ENCODE data around the gene PCDHGA4. TPM values are rescaled to one million over a fixed set of nuclear protein-coding genes. Genes with fewer than 3 reads are reported as not detected.
"Not testable (repeated sequence)": the region's sequence is repeated elsewhere in the genome, so short reads cannot be mapped to it uniquely, and the experiment has no call there.

PCDHGA4 gene
- total RNA-seq, 4 donors from 2014 or later = 2.0 to 5.6 (median 3.2) TPM

DNA sequence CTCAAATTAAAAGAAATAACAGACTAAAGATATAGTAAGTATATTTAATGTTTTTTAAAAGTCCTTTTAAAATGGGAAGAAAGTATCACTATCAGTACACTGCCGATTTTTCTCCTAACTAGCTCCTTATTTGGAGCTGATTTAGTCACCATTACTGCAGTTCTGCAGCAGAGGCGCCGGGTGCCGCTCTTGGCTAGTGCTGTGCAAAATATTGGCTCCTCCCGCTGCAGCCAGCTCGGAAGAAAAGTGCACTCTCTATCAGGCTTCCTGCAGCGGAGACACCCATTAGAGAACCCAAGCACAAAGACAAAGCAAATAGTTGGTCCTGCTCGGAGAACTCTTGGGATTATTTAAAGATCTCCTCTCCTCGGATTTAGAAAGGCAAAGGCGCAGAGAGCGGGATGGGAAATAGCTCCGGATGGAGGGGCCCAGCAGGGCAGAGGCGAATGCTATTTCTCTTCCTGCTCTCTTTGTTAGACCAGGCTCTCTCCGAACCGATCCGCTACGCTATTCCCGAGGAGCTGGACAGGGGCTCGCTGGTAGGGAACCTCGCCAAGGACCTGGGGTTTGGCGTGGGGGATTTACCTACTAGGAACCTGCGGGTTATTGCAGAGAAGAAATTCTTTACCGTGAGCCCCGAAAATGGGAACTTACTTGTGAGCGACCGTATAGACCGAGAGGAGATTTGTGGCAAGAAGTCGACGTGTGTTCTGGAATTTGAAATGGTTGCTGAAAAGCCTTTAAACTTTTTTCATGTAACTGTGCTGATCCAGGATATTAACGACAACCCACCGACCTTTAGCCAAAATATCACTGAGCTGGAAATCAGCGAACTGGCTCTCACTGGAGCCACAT, 15.4 kb downstream of the PCDHGA4 start, which contains the start of gene PCDHGB3:
Gene PCDHGB3, plus strand, starts transcription at position 249 of the 855 bp plus-strand sequence. Its CDS starts 153 bp downstream, at position 402.
- H3K27me3 ChIP-seq = peaks cover 15% of the 10 kb centered on the region
- 21% methylated on average over 32 of the region's 32 CpGs for WGBS
- no peak for TF ChIP-seq POLR2A (IDR thresholded peaks at IDR 0.05)
- TF ChIP-seq, protein P1, sequence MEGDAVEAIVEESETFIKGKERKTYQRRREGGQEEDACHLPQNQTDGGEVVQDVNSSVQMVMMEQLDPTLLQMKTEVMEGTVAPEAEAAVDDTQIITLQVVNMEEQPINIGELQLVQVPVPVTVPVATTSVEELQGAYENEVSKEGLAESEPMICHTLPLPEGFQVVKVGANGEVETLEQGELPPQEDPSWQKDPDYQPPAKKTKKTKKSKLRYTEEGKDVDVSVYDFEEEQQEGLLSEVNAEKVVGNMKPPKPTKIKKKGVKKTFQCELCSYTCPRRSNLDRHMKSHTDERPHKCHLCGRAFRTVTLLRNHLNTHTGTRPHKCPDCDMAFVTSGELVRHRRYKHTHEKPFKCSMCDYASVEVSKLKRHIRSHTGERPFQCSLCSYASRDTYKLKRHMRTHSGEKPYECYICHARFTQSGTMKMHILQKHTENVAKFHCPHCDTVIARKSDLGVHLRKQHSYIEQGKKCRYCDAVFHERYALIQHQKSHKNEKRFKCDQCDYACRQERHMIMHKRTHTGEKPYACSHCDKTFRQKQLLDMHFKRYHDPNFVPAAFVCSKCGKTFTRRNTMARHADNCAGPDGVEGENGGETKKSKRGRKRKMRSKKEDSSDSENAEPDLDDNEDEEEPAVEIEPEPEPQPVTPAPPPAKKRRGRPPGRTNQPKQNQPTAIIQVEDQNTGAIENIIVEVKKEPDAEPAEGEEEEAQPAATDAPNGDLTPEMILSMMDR (IDR thresholded peaks at IDR 0.05) = peak in 1 of 2 donors; percentile 27
- no peak for TF ChIP-seq POLR2AphosphoS5 (IDR thresholded peaks at IDR 0.05)
- no peak for DNase-seq (ENCODE audit: low spot score in 2 of 2)
- H3K36me3 ChIP-seq = no peaks in the 10 kb centered on the region
- H3K4me3 ChIP-seq = peak within 1 kb of the TSS; percentile 37
- peaks cover 63% of the 10 kb centered on the region for H3K9me3 ChIP-seq
- no peaks in the 10 kb centered on the region for H3K4me1 ChIP-seq
- H3K27ac ChIP-seq = no peak within 1 kb of the TSS

DNA sequence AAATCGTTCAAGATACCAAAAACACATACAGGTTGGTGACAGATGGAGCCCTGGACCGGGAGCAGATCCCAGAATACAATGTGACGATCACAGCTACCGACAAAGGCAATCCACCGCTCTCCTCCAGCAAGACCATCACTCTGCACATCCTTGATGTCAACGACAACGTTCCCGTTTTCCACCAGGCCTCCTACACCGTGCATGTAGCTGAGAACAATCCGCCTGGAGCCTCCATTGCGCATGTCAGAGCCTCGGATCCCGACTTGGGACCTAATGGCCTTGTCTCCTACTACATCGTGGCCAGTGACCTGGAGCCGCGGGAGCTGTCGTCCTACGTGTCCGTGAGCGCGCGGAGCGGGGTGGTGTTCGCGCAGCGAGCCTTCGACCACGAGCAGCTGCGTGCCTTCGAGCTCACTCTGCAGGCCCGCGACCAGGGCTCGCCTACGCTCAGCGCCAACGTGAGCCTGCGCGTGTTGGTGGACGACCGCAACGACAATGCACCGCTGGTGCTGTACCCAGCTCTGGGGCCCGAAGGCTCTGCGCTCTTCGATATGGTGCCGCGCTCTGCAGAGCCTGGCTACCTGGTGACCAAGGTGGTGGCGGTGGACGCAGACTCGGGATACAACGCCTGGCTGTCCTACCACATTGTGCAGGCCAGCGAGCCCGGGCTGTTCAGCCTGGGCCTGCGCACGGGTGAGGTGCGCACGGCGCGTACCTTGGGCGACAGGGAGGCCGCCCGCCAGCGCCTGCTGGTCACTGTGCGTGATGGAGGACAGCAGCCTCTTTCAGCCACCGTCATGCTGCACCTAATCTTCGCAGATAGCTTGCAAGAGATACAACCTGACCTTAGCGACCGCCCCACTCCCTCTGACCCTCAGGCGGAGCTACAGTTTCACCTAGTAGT, 17.0 kb downstream of the PCDHGA4 start:
- TF ChIP-seq POLR2A (IDR thresholded peaks at IDR 0.05) = no peak
- no peak for TF ChIP-seq POLR2AphosphoS5 (IDR thresholded peaks at IDR 0.05)
- TF ChIP-seq, protein P1 (IDR thresholded peaks at IDR 0.05) = no peak
- TF ChIP-seq EP300 (IDR thresholded peaks at IDR 0.05) = no peak

DNA sequence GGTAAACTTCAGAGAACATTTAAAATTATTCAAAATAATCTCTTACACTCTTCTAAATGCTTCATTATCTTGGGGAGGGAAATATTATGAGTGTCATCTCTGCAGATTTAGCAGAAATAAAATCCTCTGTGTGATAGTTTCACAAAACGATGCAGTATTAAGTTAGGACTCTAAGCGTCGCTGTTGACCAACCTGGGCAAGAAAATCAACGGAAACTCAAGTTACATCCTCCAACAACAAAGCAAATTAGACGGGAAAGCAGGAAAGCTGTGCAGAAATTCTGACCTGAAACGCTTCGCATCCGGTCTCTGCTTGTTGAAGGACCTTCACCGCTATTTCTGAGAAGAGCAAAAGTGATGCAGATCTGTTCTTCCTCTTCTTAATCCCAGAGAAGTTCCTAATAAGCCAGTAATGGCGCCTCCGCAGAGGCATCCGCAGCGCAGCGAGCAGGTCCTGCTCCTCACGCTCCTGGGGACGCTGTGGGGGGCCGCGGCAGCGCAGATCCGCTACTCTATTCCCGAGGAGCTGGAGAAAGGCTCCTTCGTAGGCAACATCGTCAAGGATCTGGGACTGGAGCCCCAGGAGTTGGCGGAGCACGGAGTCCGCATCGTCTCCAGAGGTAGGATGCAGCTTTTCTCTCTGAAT, 19.0 kb downstream of the PCDHGA4 start, which contains the start of gene PCDHGA6:
Gene PCDHGA6, plus strand, starts transcription at position 219 of the 645 bp plus-strand sequence. Its CDS starts 193 bp downstream, at position 412.
- no peak for DNase-seq (ENCODE audit: low spot score in 2 of 2)
- no peak within 1 kb of the TSS for H3K27ac ChIP-seq
- H3K9me3 ChIP-seq = peaks cover 60% of the 10 kb centered on the region

More for the DNA sequence above, 17.0 kb downstream of the PCDHGA4 start:
- Histone ChIP-seq H3K4me1 (no peaks in the 10 kb centered on the region), H3K27me3 (peaks cover 12% of the 10 kb centered on the region), H3K4me3 (no peak overlapping the region), H3K36me3 (no peaks in the 10 kb centered on the region), H3K27ac (no peak overlapping the region), H3K9me3 (peaks cover 62% of the 10 kb centered on the region)
- WGBS = 31% methylated on average over 18 of the region's 69 CpGs
- no peak for DNase-seq (ENCODE audit: low spot score in 2 of 2)

DNA sequence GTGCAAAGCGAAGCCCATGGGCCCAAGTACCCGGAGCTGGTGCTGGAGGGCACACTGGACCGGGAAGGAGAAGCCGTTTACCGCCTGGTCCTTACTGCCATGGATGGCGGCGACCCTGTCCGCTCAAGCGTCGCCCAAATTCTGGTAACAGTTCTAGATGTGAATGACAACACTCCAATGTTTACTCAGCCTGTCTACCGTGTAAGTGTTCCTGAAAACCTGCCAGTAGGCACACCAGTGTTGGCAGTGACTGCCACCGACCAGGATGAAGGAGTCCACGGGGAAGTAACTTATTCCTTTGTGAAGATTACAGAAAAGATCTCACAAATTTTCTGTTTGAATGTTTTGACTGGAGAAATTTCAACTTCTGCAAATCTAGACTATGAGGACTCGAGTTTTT, 19.8 kb downstream of the PCDHGA4 start:
- H3K9me3 ChIP-seq = peaks cover 60% of the 10 kb centered on the region
- 65% methylated on average over 13 of the region's 14 CpGs for WGBS
- H3K27ac ChIP-seq = no peak overlapping the region
- no peaks in the 10 kb centered on the region for H3K36me3 ChIP-seq
- H3K27me3 ChIP-seq = peaks cover 9% of the 10 kb centered on the region
- H3K4me3 ChIP-seq = no peak overlapping the region
- TF ChIP-seq, protein P1 (IDR thresholded peaks at IDR 0.05) = no peak
- TF ChIP-seq POLR2AphosphoS5 (IDR thresholded peaks at IDR 0.05) = no peak
- TF ChIP-seq POLR2A (IDR thresholded peaks at IDR 0.05) = no peak
- no peak for TF ChIP-seq EP300 (IDR thresholded peaks at IDR 0.05)
- no peak for DNase-seq (ENCODE audit: low spot score in 2 of 2)
- no peaks in the 10 kb centered on the region for H3K4me1 ChIP-seq

More for the DNA sequence above, 19.0 kb downstream of the PCDHGA4 start, which contains the start of gene PCDHGA6:
- H3K36me3 ChIP-seq = no peaks in the 10 kb centered on the region
- no peak for TF ChIP-seq POLR2AphosphoS5 (IDR thresholded peaks at IDR 0.05)
- no peak for TF ChIP-seq POLR2A (IDR thresholded peaks at IDR 0.05)
- no peak for TF ChIP-seq EP300 (IDR thresholded peaks at IDR 0.05)
- TF ChIP-seq, protein P1 (IDR thresholded peaks at IDR 0.05) = no peak
- peaks cover 9% of the 10 kb centered on the region for H3K27me3 ChIP-seq
- 23% methylated on average over 23 of the region's 27 CpGs for WGBS
- H3K4me3 ChIP-seq = peak within 1 kb of the TSS; percentile 29
- H3K4me1 ChIP-seq = no peaks in the 10 kb centered on the region

GRCh38 chr5:141375444-141376155, 20.8 kb downstream of the PCDHGA4 start:
- H3K36me3 ChIP-seq; H3K4me1 ChIP-seq; DNase-seq (ENCODE audit: low spot score in 2 of 2); H3K4me3 ChIP-seq; H3K27ac ChIP-seq; H3K27me3 ChIP-seq: not testable (repeated sequence)
- H3K9me3 ChIP-seq = peaks cover 59% of the 10 kb centered on the region
- WGBS = 50% methylated on average over 13 of the region's 48 CpGs
